Right cardiac atrium (tissue), 5 donors: ENCODE data around the gene ANKRD27. TPM values are rescaled to one million over a fixed set of nuclear protein-coding genes. Genes with fewer than 3 reads are reported as not detected.
"Not testable (repeated sequence)": the region's sequence is repeated elsewhere in the genome, so short reads cannot be mapped to it uniquely, and the experiment has no call there.

Experiments used
- ATAC-seq, 2 donors: fragments of 200-7000 bp; cut with Tn5 transposase; one replicate each; pipeline versions ENCODE4 v1.8.0 to v1.9.1; 2020; ENCODE audit warnings: moderate library complexity in 2 of 2, mild to moderate bottlenecking in 1 of 2
- DNase-seq, 3 donors: peaks; one replicate each; pipeline ENCODE4 v3.0.0-alpha.2; 2020
- H3K27ac ChIP-seq: one replicate; pipeline ENCODE4 v1.5.1; 2013; ENCODE audit warnings: mild to moderate bottlenecking, low read length, control low read depth, moderate library complexity
- H3K27me3 ChIP-seq: one replicate; pipeline ENCODE4 v1.6.1; 2013; ENCODE audit not compliant: control insufficient read depth, insufficient read depth
- H3K4me1 ChIP-seq: one replicate; pipeline ENCODE4 v1.6.1; 2013; ENCODE audit warnings: low read length; ENCODE audit not compliant: control insufficient read depth, insufficient read depth
- H3K4me3 ChIP-seq: one replicate; pipeline ENCODE4 v1.5.1; 2013; ENCODE audit warnings: low read length, control low read depth
- H3K9me3 ChIP-seq: one replicate; pipeline ENCODE4 v1.6.1; 2013; ENCODE audit warnings: low read length; ENCODE audit not compliant: control insufficient read depth
- WGBS: extraction: QIAGEN DNeasy Blood & Tissue Kit; methylation state at CpG from one replicate; pipeline ENCODE4 v1.1.7; 2013; 5-methylcytosine and 5-hydroxymethylcytosine counted together
- intact Hi-C, 4 donors: fragments of 100-400 bp; cut with DNase I; formaldehyde crosslinking; loops; one replicate each; pipeline versions ENCODE4 v1.11.0 to v1.14.0; 2022 to 2023
- polyA plus RNA-seq: library from polyadenylated mRNA; stranded (reverse); fragments of 200-250 nt; gene quantifications from one replicate; pipeline ENCODE4 v1.2.3, GENCODE V29; 2013
- total RNA-seq, 4 donors: library from RNA; stranded (reverse); fragmentation: NEBNext Ultra II Directional; extraction: Animal tissue kit (Norgen Biotek cat#: 25700); gene quantifications; one replicate each; pipeline ENCODE4 v1.2.1, GENCODE V29; 2021
- donor health status: healthy with polysubstance abuse.
- donor health status: DM: no; HTN: yes; CAD: no.
- donor health status: DM: no; HTN: no; CAD: no.
- donor health status: DM: no; HTN: yes; CAD: no; lungs with severe emphysema.
- donor health status: DM: yes; HTN: yes; CAD: no.

ANKRD27 gene
- total and polyA plus RNA-seq, 5 donors = 8.4 to 27.9 (median 20.6) TPM

DNA sequence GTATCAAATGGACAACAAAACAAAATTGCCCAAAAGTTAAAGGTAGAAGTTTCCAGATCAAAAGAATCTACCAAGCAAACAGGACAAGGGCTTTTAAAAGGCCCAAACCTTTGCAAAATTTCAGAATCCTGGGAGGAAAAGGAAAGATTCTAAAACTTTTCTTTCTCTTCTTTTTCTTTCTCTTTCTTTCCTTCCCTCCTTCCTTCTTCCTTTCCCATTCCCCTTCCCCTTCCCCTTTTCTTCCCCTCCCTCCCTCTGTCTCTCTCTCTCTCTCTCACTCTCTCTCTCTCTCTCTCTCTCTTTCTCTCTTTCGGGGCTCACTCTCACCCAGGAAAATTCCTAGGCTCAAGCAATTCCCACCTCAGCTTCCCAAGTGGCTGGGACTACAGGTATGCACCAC is 98.2 kb downstream of the ANKRD27 start:
- ATAC-seq = no peak
- no peak for DNase-seq
- Histone ChIP-seq H3K27me3 (no peaks in the 10 kb centered on the region), H3K27ac (no peak overlapping the region), H3K4me1 (no peaks in the 10 kb centered on the region), H3K4me3 (no peak overlapping the region), H3K9me3 (no peaks in the 10 kb centered on the region)
- intact Hi-C loops = loop anchor here in 1 of 4 donors (10.0 kb wide), 1 partner anchor 232 kb away; the partner anchor contains the start of gene ZNF507
- WGBS = 71% methylated on average over 1 of the region's 1 CpG

DNA sequence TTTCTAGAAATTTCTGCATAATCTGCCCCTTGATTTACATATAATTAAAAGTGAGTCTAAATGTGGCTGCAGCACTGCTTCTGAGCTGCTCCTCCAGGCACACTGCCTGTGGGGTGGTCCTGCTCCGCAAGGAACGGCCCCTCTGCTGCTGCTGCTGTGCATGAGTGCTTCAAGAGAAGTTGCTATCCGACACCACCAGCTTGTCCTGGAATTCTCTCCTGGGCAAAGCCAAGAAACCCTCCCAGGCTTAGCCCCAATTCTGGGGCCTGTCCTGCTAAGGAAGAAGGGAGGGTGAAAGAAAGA is 101.5 kb downstream of the ANKRD27 start:
- no peaks in the 10 kb centered on the region for H3K9me3 ChIP-seq
- ATAC-seq (no peak), DNase-seq (no peak)
- H3K27me3 ChIP-seq = no peaks in the 10 kb centered on the region
- 58% methylated on average over 3 of the region's 3 CpGs for WGBS
- no peak overlapping the region for H3K27ac ChIP-seq
- no peak overlapping the region for H3K4me3 ChIP-seq
- H3K4me1 ChIP-seq = no peaks in the 10 kb centered on the region
- intact Hi-C loops = loop anchor here in 1 of 4 donors (10.0 kb wide), 1 partner anchor 229 kb away; the partner anchor contains the start of gene ZNF507

DNA sequence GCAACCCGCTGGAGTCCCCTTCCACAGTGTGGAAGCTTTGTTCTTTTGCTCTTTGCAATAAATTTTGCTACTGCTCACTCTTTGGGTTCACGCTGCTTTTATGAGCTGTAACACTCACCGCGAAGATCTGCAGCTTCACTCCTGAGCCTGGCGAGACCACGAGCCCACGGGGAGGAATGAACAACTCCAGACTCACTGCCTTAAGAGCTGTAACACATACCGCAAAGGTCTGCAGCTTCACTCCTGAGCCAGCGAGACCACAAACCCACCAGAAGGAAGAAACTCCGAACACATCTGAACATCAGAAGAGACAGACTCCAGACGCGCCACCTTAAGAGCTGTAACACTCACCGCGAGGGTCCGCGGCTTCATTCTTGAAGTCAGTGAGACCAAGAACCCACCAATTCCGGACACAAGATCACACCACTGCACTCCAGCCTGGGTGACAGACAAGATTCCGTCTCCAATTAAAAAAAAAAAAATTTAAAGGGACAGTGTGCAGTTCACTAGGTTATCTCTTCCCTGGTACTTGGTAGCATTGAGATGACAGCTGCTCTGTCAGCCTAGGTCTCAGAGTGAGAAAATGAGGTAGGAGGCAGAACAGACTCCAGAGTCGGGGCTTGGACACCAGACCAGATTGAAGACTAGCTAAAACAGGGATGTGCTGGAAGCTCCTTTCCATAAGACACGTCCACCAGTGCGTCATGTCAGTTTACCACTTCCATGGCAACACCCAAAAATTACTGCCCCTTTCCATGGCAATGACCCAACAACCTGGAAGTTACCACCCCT is 102.1 kb downstream of the ANKRD27 start:
- H3K4me1 ChIP-seq, H3K9me3 ChIP-seq, DNase-seq, ATAC-seq, H3K27me3 ChIP-seq, H3K4me3 ChIP-seq, H3K27ac ChIP-seq: not testable (repeated sequence)
- intact Hi-C loops = loop anchor here in 1 of 4 donors (10.0 kb wide), 1 partner anchor 228 kb away; the partner anchor contains the start of gene ZNF507
- 77% methylated on average over 21 of the region's 21 CpGs for WGBS

DNA sequence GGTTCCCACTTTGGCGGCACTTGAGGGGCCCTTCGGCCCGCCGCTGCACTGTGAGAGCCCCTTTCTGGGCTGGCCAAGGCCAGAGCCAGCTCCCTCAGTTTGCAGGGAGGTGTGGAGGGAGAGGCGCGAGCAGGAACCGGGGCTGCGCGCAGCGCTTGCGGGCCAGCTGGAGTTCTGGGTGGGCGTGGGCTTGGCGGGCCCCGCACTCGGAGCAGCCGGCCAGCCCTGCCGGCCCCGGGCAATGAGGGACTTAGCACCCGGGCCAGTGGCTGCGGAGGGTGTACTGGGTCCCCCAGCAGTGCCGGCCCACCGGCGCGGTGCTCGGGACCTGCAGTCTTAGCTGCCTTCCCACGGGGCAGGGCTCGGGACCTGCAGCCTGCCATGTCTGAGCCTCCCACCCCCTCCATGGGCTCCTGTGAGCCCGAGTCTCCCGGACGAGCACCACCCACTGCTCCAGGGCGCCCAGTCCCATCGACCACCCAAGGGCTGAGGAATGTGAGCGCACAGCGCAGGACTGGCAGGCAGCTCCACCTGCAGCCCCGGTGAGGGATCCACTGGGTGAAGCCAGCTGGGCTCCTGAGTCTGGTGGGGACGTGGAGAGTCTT is 103.4 kb downstream of the ANKRD27 start:
- H3K4me1 ChIP-seq, DNase-seq, ATAC-seq, H3K27ac ChIP-seq, H3K9me3 ChIP-seq, H3K4me3 ChIP-seq, H3K27me3 ChIP-seq: not testable (repeated sequence)
- WGBS = 81% methylated on average over 20 of the region's 36 CpGs
- intact Hi-C loops = loop anchor here in 1 of 4 donors (10.0 kb wide), 1 partner anchor 227 kb away; the partner anchor contains the start of gene ZNF507

DNA sequence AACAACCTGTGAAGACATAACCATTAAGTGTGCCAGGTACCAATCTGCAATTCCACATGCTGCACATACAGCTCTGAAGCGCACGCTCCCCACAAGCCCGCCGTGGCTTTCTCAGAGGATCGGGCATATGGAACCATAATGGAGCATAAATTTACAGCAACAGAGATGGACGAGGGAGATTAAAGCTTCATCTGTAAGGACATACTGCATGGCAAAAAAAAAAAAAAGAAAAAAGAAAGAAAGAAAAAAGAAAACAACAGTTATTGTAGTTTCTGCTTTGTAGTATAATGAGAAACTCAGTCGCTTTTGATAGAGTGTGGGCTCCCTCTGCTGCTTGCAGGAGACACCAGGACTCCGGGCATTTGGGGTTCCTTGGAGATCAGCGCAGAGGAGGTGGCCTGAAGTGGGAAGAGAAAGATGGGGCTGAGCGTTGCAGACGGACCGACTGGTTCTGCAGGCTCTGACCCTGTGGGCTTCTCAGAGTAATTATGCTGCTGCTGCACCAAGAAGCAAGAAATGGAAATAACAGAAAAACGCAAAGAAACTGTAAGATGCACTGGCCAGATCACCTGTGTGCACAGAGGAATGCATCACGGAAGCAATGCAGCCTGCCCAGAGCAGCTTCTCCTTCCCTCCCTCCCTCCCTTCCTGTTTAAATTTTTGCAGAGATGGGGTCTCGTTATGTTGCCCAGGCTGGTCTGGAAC is 104.7 kb downstream of the ANKRD27 start:
- Histone ChIP-seq H3K4me3 (no peak overlapping the region), H3K27me3 (no peaks in the 10 kb centered on the region), H3K4me1 (no peaks in the 10 kb centered on the region), H3K27ac (no peak overlapping the region), H3K9me3 (no peaks in the 10 kb centered on the region)
- intact Hi-C loops = loop anchor here in 1 of 4 donors (10.0 kb wide), 1 partner anchor 225 kb away; the partner anchor contains the start of gene ZNF507
- ATAC-seq (peak; percentile 71 to 77), DNase-seq (peak in 2 of 3 donors; percentile 25 to 61)
- 35% methylated on average over 15 of the region's 15 CpGs for WGBS

DNA sequence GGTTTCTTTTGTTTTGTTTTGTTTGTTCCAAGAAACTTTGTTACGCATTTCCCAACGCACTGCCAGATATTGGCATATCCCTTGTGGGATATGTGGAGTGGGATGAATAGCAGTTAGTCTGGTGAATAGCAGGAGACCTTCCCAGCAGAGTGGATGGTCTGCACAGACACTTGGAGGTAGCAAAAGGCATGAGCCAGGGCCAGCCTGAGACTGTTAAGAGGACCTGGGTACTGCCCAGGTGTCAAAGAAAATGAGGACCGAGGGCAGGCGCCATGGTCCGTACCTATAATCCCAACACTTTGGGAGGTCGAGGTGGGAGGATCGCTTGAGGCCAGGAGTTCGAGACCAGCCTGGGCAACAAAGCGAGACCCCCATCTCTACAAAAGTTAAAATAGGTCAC is 107.5 kb downstream of the ANKRD27 start:
- DNase-seq (no peak), ATAC-seq (no peak)
- Histone ChIP-seq H3K27ac (no peak overlapping the region), H3K9me3 (no peaks in the 10 kb centered on the region), H3K27me3 (no peaks in the 10 kb centered on the region), H3K4me1 (no peaks in the 10 kb centered on the region), H3K4me3 (no peak overlapping the region)
- 89% methylated on average over 9 of the region's 9 CpGs for WGBS
- intact Hi-C loops = loop anchor here in 1 of 4 donors (5.0 kb wide), 1 partner anchor 235 kb away; no protein-coding TSS in a partner anchor

DNA sequence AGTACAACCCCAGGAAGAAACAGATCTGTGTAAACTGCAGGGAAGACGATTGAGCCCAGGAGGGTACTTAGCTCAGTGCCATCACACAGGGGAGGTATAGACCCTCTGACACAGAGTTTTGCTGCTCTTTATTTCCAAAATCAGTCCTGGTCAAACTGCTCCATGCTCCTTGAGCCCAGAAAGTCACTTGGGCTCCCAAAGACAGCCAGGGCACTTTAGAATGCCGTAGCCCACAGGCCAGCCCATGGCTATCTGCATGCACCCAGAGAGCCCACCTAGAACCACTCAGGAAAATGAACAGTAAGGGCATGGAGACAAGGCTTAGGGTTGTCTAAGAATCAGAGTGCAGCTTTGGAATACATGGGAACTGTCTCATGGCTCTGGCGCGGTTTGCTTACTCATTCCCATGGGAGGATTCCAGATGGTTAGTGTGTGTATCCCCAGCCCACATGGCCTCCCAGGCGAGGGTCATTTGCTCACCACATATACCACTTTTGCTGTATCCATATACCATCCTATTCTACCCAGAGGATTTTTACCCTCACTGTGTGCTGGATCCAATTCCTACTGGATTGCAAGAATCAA is 108.6 kb downstream of the ANKRD27 start:
- H3K4me3 ChIP-seq = no peak overlapping the region
- DNase-seq (no peak), ATAC-seq (no peak)
- H3K27me3 ChIP-seq = no peaks in the 10 kb centered on the region
- WGBS = 61% methylated on average over 5 of the region's 5 CpGs
- no peaks in the 10 kb centered on the region for H3K9me3 ChIP-seq
- no peak overlapping the region for H3K27ac ChIP-seq
- no peaks in the 10 kb centered on the region for H3K4me1 ChIP-seq
- intact Hi-C loops = loop anchor here in 1 of 4 donors (5.0 kb wide), 1 partner anchor 234 kb away; no protein-coding TSS in a partner anchor

DNA sequence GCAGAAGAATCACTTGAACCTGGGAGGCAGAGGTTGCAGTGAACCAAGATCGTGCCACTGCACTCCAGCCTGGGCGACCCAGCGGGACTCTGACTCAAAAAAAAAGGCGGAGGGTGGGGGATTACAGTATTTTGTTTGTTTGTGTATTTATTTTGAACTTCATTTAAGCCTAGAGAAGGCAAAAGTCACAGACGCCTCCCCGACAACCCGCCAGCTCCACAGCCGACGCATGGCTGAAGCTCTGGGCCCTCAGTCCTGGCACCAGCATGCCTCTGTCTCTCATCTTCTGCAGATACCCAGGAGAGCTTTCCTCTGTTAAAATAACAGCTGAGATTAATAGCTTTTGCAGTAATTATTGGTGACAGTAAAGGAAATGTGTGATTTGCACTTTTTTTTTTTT is 111.2 kb downstream of the ANKRD27 start:
- 89% methylated on average over 9 of the region's 9 CpGs for WGBS
- intact Hi-C loops = no loop called here
- no peak overlapping the region for H3K27ac ChIP-seq

DNA sequence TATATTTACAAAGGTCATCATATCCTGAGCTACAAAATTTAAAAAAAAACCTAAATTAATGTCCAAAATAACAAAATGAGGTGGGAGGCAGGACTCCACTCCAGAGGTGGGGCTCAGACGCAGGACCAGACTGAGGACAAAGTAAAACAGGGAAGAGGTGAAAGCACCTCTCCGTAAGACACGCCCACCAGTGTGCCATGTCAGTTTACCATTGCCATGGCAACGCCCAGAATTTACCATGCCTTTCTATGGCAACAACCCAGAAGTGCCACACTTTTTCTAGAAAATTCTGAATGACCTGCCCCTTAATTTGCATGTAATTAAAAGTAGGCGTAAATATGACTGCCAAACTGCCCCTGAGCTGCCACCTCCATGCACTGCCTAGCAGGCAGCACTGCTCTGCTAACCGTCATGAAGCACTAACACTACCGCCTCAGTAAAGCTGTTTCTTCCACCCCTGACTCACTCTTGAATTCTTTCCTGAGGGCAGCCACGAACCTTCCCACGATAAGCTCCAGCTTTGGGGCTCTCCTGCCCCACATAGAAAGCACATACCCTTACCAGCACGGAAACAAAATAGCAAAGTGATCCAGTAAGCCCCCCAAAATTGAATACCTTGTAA is 116.3 kb downstream of the ANKRD27 start:
- DNase-seq (no peak), ATAC-seq (no peak)
- Histone ChIP-seq H3K4me1 (no peaks in the 10 kb centered on the region), H3K27ac (no peak overlapping the region), H3K27me3 (no peaks in the 10 kb centered on the region), H3K4me3 (no peak overlapping the region), H3K9me3 (no peaks in the 10 kb centered on the region)
- intact Hi-C loops = no loop called here
- WGBS = 60% methylated on average over 10 of the region's 10 CpGs

More for the DNA sequence above, 111.2 kb downstream of the ANKRD27 start:
- Histone ChIP-seq H3K4me3 (no peak overlapping the region), H3K4me1 (no peaks in the 10 kb centered on the region), H3K27me3 (no peaks in the 10 kb centered on the region), H3K9me3 (no peaks in the 10 kb centered on the region)
- ATAC-seq = no peak
- DNase-seq = no peak

DNA sequence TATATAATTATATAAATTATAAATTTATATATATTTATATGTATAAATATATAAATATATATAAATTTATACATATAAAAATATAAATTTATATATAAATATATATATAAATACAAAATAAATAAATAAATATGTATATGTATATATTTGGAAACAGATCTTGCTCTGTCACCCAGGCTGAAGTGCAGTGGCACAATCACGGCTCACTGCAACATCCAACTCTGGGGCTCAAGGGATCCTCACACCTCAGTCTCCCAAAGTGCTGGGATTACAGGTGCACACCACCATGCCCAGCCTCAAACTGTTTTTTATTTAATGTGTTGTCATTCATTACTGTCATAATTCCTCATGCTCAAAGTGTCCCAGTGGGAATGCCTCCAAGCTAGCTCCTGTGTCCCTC is 119.2 kb downstream of the ANKRD27 start:
- Histone ChIP-seq H3K4me1 (no peaks in the 10 kb centered on the region), H3K4me3 (no peak overlapping the region), H3K27me3 (no peaks in the 10 kb centered on the region), H3K9me3 (no peaks in the 10 kb centered on the region), H3K27ac (no peak overlapping the region)
- no peak for ATAC-seq
- DNase-seq = no peak
- intact Hi-C loops = no loop called here
- WGBS = 94% methylated on average over 1 of the region's 1 CpG
